HEK293 (cell line): ENCODE data around the gene RNASEH2C.
A peak's percentile ranks its signal among the peaks of the same experiment; 100 is the strongest.

Source experiments
- AEBP2 ChIP-seq: fragments of 450-650 bp; formaldehyde crosslinking; IDR thresholded peaks from 2 replicates; pipeline ENCODE4 v1.5.1; 2016; ENCODE audit warnings: missing biosample characterization, missing genetic modification characterization, borderline replicate concordance
- CTCF ChIP-seq: fragments of 450-650 bp; formaldehyde crosslinking; IDR thresholded peaks from 2 replicates; pipeline ENCODE4 v1.5.1; 2016; ENCODE audit warnings: missing biosample characterization, missing genetic modification characterization
- EGR2 ChIP-seq: fragments of 450-650 bp; formaldehyde crosslinking; IDR thresholded peaks from 2 replicates; pipeline ENCODE4 v1.5.1; 2016; ENCODE audit warnings: low read depth, missing biosample characterization, missing genetic modification characterization
- KLF16 ChIP-seq: fragments of 450-650 bp; formaldehyde crosslinking; IDR thresholded peaks from 2 replicates; pipeline ENCODE4 v1.5.1; 2017; ENCODE audit warnings: missing biosample characterization, missing genetic modification characterization
- KLF8 ChIP-seq: fragments of 450-650 bp; formaldehyde crosslinking; IDR thresholded peaks from 2 replicates; pipeline ENCODE4 v1.5.1; 2016; ENCODE audit warnings: missing biosample characterization, missing genetic modification characterization
- PATZ1 ChIP-seq: fragments of 450-650 bp; formaldehyde crosslinking; IDR thresholded peaks from 2 replicates; pipeline ENCODE4 v1.5.1; 2016; ENCODE audit warnings: missing biosample characterization, missing genetic modification characterization
- PRDM10 ChIP-seq: fragments of 450-650 bp; formaldehyde crosslinking; IDR thresholded peaks from 2 replicates; pipeline ENCODE4 v1.5.1; 2016; ENCODE audit warnings: missing biosample characterization, missing genetic modification characterization
- SCRT2 ChIP-seq: fragments of 450-650 bp; formaldehyde crosslinking; IDR thresholded peaks from 2 replicates; pipeline ENCODE4 v1.5.1; 2016; ENCODE audit warnings: missing biosample characterization, missing genetic modification characterization
- ZBTB49 ChIP-seq: fragments of 450-650 bp; formaldehyde crosslinking; IDR thresholded peaks from 2 replicates; pipeline ENCODE4 v1.5.1; 2016; ENCODE audit warnings: missing biosample characterization, missing genetic modification characterization, low read depth
- ZEB2 ChIP-seq: fragments of 450-650 bp; formaldehyde crosslinking; IDR thresholded peaks from 2 replicates; pipeline ENCODE4 v1.5.1; 2016; ENCODE audit warnings: missing biosample characterization, missing genetic modification characterization
- ZNF16 ChIP-seq: fragments of 450-650 bp; formaldehyde crosslinking; IDR thresholded peaks from 2 replicates; pipeline ENCODE4 v1.5.1; 2016; ENCODE audit warnings: low read depth, missing biosample characterization, missing genetic modification characterization
- ZNF202 ChIP-seq: fragments of 450-650 bp; formaldehyde crosslinking; IDR thresholded peaks from 2 replicates; pipeline ENCODE4 v1.5.1; 2016; ENCODE audit warnings: missing biosample characterization, missing genetic modification characterization, borderline replicate concordance
- ZNF449 ChIP-seq: fragments of 450-650 bp; formaldehyde crosslinking; IDR thresholded peaks from 2 replicates; pipeline ENCODE4 v1.5.1; 2017; ENCODE audit warnings: missing biosample characterization, mild to moderate bottlenecking, missing genetic modification characterization, moderate library complexity
- ZNF530 ChIP-seq: fragments of 450-650 bp; formaldehyde crosslinking; IDR thresholded peaks from 2 replicates; pipeline ENCODE4 v1.5.1; 2016; ENCODE audit warnings: low read depth, missing biosample characterization, missing genetic modification characterization
- ZNF561 ChIP-seq: fragments of 450-650 bp; IDR thresholded peaks from 2 replicates; pipeline ENCODE4 v1.5.1; 2018; ENCODE audit warnings: missing biosample characterization, missing genetic modification characterization, borderline replicate concordance
- ZNF785 ChIP-seq: fragments of 450-650 bp; formaldehyde crosslinking; IDR thresholded peaks from 2 replicates; pipeline ENCODE4 v1.5.1; 2016; ENCODE audit warnings: missing biosample characterization, missing genetic modification characterization
- ZNF843 ChIP-seq: fragments of 450-650 bp; formaldehyde crosslinking; IDR thresholded peaks from 2 replicates; pipeline ENCODE4 v1.5.1; 2016; ENCODE audit warnings: missing biosample characterization, missing genetic modification characterization
- ZSCAN18 ChIP-seq: fragments of 450-650 bp; formaldehyde crosslinking; IDR thresholded peaks from 2 replicates; pipeline ENCODE4 v1.5.1; 2016; ENCODE audit warnings: missing biosample characterization, missing genetic modification characterization
- ZSCAN30 ChIP-seq: fragments of 450-650 bp; IDR thresholded peaks from 2 replicates; pipeline ENCODE4 v1.5.1; 2018; ENCODE audit warnings: missing biosample characterization, mild to moderate bottlenecking, missing genetic modification characterization, moderate library complexity
- ZXDB ChIP-seq: fragments of 450-650 bp; formaldehyde crosslinking; IDR thresholded peaks from 2 replicates; pipeline ENCODE4 v1.5.1; 2016; ENCODE audit warnings: missing biosample characterization, missing genetic modification characterization

RNASEH2C gene

GRCh38 chr11:65711785-65712632 lies 8.6 kb downstream of the RNASEH2C start, which contains the start of gene KAT5 (continued):
- TF ChIP-seq ZNF449 (tag by site-specific recombination) (no peak), ZNF16 (tag by site-specific recombination) (no peak), ZSCAN30 (tag by site-specific recombination) (peak; percentile 68), CTCF (tag by site-specific recombination) (peak; percentile 91), EGR2 (tag by site-specific recombination) (0 out of 2 replicates have a peak, but pooled peaks have one; percentile 28), KLF8 (tag by site-specific recombination) (peak; percentile 67), ZEB2 (tag by site-specific recombination) (peak; percentile 93), PRDM10 (tag by site-specific recombination) (peak; percentile 63), KLF16 (tag by site-specific recombination) (peak; percentile 79), ZNF530 (tag by site-specific recombination) (no peak), ZBTB49 (tag by site-specific recombination) (no peak), SCRT2 (peak; percentile 20; the same call in 1 of the 2 replicates), ZNF561 (tag by site-specific recombination) (0 out of 2 replicates have a peak, but pooled peaks have one; percentile 57), ZNF785 (tag by site-specific recombination) (no peak), ZSCAN18 (tag by site-specific recombination) (no peak), PATZ1 (tag by site-specific recombination) (peak; percentile 99), ZXDB (peak; percentile 99), ZNF843 (tag by site-specific recombination) (peak; percentile 79; the same call in 1 of the 2 replicates), ZNF202 (tag by site-specific recombination) (no peak), AEBP2 (tag by site-specific recombination) (no peak)
